Cardiac fibroblast (primary cell): ENCODE results near the gene PAXIP1.
A peak's percentile ranks its signal among the peaks of the same experiment; 100 is the strongest.

Source experiments
- DNase-seq, 2 donors: peaks; one replicate each; pipeline versions ENCODE4 v3.0.0 to v3.0.0-alpha.2; 2010; ENCODE audit warnings: low read depth in 2 of 2
- H3K4me3 ChIP-seq, 2 donors: replicated peaks in 1 of 2; 1 replicate in 1 of 2; 2 replicates in 1 of 2; pipeline ENCODE4 v1.5.1; 2011; ENCODE audit warnings: low read depth in 2 of 2, low read length in 2 of 2, mild to moderate bottlenecking in 2 of 2, moderate library complexity in 1 of 2
- TF ChIP-seq, protein P1 (sequence below): IDR thresholded peaks from one replicate; pipeline ENCODE4 v1.5.1; 2011; ENCODE audit warnings: low read depth, mild to moderate bottlenecking, low read length, inconsistent platforms

The PAXIP1 gene

DNA sequence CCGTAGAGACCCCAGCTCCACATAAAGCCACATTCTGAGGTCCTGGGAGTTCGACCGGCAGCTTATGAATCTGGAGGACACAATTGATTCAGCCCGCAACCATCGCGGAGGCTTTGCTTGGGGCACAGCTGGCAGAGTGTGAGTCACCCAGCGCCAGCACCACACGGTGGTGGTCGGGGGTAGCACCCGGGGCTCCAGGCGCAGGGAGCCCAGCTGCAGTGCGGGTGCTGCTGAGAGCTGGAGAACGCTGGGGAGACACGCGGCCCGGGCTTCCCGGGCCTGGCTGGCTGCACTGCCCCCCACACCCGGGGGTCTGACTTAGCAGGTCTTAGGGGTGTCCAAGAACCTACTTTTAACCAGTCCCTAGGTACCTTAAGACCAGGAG is 87.9 kb downstream of the PAXIP1 start:
- TF ChIP-seq, protein P1, sequence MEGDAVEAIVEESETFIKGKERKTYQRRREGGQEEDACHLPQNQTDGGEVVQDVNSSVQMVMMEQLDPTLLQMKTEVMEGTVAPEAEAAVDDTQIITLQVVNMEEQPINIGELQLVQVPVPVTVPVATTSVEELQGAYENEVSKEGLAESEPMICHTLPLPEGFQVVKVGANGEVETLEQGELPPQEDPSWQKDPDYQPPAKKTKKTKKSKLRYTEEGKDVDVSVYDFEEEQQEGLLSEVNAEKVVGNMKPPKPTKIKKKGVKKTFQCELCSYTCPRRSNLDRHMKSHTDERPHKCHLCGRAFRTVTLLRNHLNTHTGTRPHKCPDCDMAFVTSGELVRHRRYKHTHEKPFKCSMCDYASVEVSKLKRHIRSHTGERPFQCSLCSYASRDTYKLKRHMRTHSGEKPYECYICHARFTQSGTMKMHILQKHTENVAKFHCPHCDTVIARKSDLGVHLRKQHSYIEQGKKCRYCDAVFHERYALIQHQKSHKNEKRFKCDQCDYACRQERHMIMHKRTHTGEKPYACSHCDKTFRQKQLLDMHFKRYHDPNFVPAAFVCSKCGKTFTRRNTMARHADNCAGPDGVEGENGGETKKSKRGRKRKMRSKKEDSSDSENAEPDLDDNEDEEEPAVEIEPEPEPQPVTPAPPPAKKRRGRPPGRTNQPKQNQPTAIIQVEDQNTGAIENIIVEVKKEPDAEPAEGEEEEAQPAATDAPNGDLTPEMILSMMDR: no peak
- H3K4me3 ChIP-seq: no peak overlapping the region
- no peak for DNase-seq

- no peak for DNase-seq
- H3K4me3 ChIP-seq: peak overlapping the region in 1 of 2 donors; percentile 37
- TF ChIP-seq, protein P1: no peak
Measured at GRCh38 chr7:154914308-154914995, 88.5 kb downstream of the PAXIP1 start.

DNA sequence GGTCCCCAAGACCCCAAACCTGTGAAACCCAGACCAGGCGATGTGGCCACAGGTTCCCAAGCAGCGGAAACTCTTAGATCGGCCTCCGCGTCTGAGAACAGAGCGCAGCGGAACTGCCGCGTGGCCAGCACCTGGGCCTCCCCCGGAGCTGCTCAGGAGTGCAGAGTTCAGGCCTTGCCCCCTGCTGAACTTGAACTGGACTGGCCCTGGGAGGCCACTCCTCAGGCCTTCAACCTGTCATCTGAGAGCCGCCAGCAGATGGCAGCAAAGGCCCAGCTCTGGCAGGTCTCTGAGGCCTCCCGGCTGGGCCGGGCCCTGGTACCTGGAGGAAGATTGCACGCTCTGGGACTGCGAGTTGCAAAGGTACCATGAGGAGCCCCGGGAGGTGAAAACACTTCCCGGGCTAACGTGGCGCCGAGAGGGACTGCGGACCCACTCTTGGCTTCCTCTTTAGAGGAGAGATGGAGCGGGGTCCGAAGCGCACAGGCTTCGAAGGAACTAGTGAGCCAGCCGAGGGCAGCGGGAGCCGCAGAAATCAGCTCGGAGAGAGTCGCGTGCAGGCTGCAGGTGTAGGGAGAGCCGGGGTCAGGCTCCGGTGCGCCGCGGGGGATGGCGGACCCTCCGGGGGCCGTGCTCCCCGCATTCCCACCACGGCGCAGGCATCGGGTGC is 89.2 kb downstream of the PAXIP1 start:
- peak overlapping the region; percentile 16 to 37 for H3K4me3 ChIP-seq
- DNase-seq: peak; percentile 74 to 75
- TF ChIP-seq, protein P1: peak; percentile 95

DNA sequence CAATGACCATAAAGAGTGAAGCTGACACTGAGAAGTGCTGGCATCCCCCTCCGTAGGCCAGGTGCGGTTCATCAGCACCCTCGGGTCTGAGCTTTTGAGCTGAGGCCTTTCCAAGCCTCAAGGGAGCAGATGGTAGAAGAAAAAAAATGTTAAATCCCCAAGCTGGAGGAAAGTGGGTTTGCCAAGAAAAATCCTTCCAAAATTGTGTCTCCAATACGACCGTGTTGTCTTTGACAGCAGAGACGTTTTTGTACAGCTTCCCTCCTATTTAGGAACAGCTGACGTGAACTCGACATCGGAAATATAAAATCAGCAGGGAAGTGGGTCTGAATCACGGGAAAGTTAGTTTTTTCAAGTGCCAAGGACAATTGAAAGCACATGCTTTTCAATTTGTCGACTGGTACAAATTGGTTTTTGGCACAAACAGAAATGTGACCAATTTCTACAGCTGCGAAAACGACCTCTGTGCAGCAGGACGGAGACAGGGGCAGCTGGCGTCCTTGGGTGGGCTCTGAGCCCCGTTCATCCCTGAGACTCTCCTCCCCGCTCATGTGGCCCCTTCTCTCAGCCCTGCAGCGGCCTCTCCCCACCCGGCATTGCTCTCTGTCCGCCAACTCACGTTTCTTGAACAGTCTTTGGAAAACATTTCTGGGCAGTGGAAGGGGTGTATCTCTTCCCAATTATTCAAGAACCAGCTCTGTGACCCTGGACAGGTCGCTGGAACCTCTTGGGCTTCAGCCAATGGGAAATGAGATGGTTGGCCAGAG is 89.9 kb downstream of the PAXIP1 start:
- TF ChIP-seq, protein P1: no peak
- H3K4me3 ChIP-seq: no peak overlapping the region
- DNase-seq: no peak

DNA sequence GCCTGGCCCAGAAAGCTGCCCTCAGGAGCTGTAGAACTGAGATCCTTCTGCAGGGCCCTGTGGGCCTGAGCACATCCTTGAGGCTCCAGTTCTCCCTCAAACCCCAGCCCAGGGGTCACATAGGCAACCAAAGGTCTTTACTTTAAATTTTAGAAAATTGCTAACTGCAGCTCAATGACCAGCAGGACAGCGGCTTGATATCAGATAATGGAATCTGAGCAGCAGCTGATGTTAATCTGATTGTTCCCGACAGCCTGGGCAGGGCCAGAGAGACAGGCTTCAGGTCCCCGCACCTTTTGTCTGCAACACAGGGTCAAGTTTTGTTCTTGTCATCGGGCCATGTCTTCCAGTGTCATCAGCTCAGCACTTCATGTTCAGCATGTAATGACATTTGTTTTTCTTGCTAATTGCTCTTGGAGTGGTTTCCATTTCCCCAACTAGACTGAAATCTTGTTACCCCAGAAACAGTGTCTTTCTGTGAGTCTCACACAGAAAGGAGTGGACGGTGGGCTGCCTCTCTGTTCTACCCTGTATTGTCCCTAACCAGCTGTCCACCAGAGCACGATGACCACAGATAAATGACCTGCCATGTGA is 91.0 kb downstream of the PAXIP1 start:
- TF ChIP-seq, protein P1: no peak
- no peak for DNase-seq
- no peak overlapping the region for H3K4me3 ChIP-seq

GRCh38 chr7:154911411-154911810 is 91.5 kb downstream of the PAXIP1 start:
- no peak overlapping the region for H3K4me3 ChIP-seq
- TF ChIP-seq, protein P1: no peak

More at GRCh38 chr7:154911411-154911810, 91.5 kb downstream of the PAXIP1 start:
- DNase-seq: no peak
